Stimulated activated CD8-positive, alpha-beta memory T cell treated with anti-CD3 and anti-CD28 coated beads, Interleukin-2, amount 100 ng/mL, for 1 hour (primary cell): ENCODE data around the gene PCDHGB3.
"Not testable (repeated sequence)": the region's sequence is repeated elsewhere in the genome, so short reads cannot be mapped to it uniquely, and the experiment has no call there.

ENCODE experiments used
- DNase-seq, 2 donors: peaks; one replicate each; pipeline ENCODE4 v3.0.0-alpha.2; 2020; ENCODE audit warnings: low read depth in 2 of 2

PCDHGB3 gene

DNA sequence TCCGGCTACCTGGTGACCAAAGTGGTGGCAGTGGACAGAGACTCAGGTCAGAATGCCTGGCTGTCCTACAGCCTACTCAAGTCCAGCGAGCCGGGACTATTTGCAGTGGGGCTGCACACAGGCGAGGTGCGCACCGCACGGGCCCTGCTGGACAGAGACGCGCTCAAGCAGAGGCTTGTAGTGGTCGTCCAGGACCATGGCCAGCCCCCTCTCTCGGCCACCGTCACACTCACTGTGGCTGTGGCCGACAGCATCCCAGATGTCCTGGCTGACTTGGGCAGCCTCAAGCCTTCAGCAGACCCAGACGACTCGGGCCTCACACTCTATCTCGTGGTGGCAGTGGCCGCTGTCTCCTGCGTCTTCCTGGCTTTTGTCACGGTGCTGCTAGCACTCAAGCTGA lies 13.1 kb upstream of the PCDHGB3 start:
- DNase-seq: no peak

DNA sequence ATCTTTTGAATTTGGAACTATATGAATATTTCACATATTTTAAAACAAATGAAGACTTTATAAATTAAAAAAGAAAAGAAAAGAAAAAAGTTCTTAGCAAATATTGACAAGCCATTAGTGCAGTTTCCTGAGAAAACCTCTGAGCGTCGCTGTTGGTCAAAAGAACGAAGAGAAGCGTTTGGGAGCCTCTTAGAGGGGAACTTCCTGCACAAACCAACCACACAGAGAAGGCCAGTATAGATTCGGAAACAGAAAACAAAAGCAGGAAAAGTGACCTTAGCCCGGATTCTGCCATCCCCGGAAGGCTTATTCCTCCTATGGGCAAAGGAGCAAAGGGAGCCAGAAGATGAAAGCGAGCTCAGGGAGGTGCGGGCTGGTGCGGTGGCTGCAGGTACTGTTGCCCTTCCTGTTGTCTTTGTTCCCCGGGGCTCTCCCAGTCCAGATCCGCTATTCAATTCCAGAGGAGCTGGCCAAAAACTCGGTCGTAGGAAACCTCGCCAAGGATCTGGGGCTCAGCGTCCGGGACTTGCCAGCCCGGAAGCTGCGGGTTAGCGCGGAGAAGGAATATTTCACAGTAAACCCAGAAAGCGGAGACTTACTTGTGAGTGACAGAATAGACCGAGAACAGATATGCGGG lies 10.1 kb upstream of the PCDHGB3 start, which contains the start of gene PCDHGB2:
PCDHGB2 (plus strand) TSS at position 205 of the 637 bp plus-strand sequence; CDS start at position 347, 142 bp downstream.
- DNase-seq: no peak

DNA sequence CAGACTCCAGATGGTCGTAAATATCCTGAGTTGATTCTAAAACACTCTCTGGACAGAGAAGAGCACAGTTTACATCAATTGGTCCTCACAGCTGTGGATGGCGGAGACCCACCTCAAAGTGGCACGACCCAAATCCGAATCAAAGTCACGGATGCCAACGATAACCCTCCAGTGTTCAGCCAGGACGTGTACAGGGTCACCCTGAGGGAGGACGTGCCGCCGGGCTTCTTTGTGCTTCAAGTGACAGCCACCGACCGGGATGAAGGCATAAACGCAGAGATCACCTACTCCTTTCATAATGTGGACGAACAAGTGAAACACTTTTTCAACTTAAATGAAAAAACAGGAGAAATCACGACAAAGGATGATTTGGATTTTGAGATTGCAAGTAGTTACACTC lies 9.4 kb upstream of the PCDHGB3 start:
- DNase-seq: no peak

DNA sequence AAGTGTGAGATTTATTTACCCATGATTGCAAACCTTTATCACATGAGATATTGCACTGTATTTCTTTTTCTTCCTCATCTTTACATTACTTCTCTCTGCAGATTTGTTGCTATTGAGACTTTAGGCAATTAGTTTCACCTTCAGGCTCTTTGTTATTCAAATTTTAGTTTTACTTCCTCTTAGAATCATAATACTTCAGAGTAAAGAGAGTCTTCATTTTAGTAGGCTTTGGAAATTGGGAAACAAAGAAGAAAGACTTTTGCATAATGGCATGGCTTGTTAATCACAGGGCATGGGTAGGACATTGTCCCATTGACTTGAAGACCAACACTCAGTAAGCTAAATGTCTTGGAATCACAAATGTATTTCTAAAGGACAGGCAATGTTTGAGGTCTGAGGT lies 7.3 kb upstream of the PCDHGB3 start:
- no peak for DNase-seq

DNA sequence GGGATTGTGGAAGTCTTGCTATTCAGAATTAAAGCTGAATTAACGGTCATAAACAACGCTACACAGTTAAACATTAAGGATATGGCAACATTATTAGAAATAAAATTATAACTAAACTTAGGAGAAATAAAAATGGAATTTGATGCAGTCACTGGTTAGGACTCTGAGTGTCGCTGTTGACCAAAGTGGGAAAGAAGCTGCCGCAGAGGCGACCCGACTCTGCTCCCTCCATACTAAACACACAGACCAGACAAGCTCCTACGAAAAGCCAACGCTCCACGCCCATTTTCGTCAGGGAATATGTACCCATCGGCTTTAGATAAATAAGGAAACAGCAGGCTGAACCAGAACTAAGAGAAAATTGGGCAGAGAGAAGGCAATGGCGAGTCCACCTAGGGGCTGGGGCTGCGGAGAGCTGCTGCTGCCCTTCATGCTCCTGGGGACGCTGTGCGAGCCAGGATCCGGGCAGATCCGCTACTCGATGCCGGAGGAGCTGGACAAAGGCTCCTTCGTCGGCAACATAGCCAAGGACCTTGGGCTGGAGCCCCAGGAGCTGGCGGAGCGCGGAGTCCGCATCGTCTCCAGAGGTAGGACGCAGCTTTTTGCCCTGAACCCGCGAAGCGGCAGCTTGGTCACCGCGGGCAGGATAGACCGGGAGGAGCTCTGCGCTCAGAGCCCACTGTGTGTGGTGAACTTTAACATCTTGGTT lies 5.9 kb upstream of the PCDHGB3 start, which contains the start of gene PCDHGA5:
PCDHGA5 (plus strand) TSS at position 211 of the 709 bp plus-strand sequence; CDS start at position 380, 169 bp downstream.
- no peak for DNase-seq

DNA sequence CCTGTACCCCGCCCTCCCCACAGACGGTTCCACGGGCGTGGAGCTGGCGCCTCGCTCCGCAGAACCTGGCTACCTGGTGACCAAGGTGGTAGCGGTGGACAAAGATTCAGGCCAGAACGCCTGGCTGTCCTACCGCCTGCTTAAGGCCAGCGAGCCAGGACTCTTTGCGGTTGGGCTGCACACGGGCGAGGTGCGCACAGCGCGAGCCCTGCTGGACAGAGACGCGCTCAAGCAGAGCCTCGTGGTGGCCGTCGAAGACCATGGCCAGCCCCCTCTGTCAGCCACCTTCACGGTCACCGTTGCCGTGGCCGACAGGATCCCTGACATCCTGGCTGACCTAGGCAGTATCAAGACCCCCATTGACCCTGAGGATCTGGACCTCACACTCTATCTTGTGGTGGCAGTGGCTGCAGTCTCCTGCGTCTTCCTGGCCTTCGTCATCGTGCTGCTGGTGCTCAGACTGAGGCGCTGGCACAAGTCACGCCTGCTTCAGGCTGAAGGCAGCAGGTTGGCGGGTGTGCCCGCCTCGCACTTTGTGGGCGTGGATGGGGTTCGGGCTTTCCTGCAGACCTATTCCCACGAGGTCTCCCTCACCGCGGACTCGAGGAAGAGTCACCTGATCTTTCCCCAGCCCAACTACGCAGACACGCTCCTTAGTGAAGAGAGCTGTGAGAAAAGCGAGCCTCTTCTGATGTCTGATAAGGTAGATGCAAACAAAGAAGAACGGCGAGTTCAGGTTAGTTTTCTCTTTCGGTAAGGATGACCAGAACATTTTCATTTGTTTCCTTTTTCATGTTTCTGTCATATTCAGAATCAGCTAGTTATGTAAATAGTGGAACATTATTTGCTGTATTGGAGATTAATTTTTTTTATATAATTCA lies 3.8 kb upstream of the PCDHGB3 start:
- DNase-seq: no peak

DNA sequence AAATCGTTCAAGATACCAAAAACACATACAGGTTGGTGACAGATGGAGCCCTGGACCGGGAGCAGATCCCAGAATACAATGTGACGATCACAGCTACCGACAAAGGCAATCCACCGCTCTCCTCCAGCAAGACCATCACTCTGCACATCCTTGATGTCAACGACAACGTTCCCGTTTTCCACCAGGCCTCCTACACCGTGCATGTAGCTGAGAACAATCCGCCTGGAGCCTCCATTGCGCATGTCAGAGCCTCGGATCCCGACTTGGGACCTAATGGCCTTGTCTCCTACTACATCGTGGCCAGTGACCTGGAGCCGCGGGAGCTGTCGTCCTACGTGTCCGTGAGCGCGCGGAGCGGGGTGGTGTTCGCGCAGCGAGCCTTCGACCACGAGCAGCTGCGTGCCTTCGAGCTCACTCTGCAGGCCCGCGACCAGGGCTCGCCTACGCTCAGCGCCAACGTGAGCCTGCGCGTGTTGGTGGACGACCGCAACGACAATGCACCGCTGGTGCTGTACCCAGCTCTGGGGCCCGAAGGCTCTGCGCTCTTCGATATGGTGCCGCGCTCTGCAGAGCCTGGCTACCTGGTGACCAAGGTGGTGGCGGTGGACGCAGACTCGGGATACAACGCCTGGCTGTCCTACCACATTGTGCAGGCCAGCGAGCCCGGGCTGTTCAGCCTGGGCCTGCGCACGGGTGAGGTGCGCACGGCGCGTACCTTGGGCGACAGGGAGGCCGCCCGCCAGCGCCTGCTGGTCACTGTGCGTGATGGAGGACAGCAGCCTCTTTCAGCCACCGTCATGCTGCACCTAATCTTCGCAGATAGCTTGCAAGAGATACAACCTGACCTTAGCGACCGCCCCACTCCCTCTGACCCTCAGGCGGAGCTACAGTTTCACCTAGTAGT lies 1.8 kb downstream of the PCDHGB3 start:
- DNase-seq: no peak

DNA sequence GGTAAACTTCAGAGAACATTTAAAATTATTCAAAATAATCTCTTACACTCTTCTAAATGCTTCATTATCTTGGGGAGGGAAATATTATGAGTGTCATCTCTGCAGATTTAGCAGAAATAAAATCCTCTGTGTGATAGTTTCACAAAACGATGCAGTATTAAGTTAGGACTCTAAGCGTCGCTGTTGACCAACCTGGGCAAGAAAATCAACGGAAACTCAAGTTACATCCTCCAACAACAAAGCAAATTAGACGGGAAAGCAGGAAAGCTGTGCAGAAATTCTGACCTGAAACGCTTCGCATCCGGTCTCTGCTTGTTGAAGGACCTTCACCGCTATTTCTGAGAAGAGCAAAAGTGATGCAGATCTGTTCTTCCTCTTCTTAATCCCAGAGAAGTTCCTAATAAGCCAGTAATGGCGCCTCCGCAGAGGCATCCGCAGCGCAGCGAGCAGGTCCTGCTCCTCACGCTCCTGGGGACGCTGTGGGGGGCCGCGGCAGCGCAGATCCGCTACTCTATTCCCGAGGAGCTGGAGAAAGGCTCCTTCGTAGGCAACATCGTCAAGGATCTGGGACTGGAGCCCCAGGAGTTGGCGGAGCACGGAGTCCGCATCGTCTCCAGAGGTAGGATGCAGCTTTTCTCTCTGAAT lies 3.8 kb downstream of the PCDHGB3 start, which contains the start of gene PCDHGA6:
PCDHGA6 (plus strand) TSS at position 219 of the 645 bp plus-strand sequence; CDS start at position 412, 193 bp downstream.
- DNase-seq: no peak

DNA sequence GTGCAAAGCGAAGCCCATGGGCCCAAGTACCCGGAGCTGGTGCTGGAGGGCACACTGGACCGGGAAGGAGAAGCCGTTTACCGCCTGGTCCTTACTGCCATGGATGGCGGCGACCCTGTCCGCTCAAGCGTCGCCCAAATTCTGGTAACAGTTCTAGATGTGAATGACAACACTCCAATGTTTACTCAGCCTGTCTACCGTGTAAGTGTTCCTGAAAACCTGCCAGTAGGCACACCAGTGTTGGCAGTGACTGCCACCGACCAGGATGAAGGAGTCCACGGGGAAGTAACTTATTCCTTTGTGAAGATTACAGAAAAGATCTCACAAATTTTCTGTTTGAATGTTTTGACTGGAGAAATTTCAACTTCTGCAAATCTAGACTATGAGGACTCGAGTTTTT lies 4.6 kb downstream of the PCDHGB3 start:
- no peak for DNase-seq

DNA sequence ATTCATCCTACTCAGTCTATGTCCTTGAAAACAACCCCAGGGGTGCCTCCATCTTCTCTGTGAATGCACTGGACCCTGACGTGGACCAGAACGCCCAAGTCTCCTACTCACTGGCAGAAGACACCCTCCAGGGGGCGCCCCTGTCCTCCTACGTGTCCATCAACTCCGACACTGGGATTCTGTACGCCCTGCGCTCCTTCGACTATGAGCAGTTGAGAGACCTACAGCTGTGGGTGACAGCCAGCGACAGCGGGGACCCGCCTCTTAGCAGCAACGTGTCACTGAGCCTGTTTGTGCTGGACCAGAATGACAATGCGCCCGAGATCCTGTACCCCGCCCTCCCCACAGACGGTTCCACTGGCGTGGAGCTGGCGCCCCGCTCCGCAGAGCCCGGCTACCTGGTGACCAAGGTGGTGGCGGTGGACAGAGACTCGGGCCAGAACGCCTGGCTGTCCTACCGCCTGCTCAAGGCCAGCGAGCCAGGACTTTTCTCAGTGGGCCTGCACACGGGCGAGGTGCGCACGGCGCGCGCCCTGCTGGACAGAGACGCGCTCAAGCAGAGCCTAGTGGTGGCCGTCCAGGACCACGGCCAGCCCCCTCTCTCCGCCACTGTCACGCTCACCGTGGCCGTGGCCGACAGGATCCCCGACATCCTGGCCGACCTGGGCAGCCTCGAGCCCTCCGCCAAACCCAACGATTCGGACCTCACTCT lies 5.6 kb downstream of the PCDHGB3 start:
- DNase-seq: not testable (repeated sequence)

DNA sequence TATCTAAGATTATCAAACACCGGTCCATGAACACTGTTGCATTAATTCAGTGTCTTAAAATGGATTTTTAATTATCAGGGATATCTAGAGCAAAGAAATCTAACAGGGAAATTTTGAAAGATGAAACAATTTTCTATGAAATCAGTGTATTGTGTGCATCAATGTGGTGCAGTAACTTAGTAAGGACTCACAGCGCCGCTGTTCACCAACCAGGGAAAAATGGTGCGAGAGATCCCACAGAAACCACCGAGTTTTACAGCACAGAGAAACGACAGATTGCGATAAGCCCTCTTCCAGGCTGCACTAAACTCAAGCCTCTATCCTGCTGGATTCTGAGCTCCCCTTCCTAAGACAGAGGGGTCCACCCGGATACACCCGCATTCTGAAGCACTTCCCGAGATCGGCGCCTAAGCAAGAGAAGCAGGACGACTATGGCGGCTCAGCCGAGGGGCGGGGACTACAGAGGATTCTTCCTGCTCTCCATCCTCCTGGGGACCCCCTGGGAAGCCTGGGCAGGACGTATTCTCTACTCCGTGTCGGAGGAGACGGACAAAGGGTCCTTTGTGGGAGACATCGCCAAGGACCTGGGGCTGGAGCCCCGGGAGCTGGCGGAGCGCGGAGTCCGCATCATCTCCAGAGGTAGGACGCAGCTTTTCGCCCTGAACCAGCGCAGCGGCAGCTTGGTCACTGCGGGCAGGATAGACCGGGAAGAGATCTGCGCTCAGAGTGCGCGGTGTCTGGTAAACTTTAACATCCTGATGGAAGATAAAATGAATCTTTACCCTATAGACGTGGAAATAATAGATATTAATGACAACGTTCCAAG lies 12.6 kb downstream of the PCDHGB3 start, which contains the start of gene PCDHGA7:
PCDHGA7 (plus strand) TSS at position 274 of the 826 bp plus-strand sequence; CDS start at position 432, 158 bp downstream.
- DNase-seq: no peak

DNA sequence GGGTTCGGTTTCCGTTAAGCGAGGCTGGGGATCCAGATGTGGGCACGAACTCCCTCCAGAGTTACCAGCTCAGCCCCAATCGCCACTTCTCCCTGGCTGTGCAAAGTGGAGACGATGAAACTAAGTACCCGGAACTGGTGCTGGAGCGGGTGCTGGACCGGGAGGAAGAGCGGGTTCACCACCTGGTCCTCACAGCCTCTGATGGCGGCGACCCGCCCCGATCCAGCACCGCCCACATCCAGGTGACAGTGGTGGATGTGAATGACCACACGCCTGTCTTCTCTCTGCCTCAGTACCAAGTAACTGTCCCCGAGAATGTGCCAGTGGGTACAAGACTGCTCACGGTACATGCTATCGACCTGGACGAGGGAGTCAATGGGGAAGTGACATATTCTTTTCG lies 13.3 kb downstream of the PCDHGB3 start:
- DNase-seq: no peak

DNA sequence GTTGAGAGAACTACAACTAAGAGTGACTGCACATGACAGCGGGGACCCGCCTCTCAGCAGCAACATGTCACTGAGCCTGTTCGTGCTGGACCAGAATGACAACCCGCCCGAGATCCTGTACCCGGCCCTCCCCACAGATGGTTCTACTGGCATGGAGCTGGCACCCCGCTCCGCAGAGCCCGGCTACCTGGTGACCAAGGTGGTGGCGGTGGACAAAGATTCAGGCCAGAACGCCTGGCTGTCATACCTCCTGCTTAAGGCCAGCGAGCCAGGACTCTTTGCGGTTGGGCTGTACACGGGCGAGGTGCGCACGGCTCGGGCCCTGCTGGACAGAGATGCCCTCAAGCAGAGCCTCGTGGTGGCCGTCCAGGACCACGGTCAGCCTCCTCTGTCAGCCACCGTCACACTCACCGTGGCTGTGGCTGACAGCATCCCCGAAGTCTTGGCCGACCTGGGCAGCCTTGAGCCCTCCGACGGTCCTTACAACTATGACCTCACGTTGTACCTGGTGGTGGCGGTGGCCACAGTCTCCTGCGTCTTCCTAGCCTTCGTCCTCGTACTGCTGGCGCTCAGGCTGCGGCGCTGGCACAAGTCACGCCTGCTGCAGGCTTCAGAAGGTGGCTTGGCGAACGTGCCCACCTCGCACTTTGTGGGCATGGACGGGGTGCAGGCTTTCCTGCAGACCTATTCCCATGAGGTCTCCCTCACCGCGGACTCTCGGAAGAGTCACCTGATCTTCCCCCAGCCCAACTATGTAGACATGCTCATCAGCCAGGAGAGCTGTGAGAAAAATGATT lies 14.6 kb downstream of the PCDHGB3 start:
- DNase-seq: no peak

DNA sequence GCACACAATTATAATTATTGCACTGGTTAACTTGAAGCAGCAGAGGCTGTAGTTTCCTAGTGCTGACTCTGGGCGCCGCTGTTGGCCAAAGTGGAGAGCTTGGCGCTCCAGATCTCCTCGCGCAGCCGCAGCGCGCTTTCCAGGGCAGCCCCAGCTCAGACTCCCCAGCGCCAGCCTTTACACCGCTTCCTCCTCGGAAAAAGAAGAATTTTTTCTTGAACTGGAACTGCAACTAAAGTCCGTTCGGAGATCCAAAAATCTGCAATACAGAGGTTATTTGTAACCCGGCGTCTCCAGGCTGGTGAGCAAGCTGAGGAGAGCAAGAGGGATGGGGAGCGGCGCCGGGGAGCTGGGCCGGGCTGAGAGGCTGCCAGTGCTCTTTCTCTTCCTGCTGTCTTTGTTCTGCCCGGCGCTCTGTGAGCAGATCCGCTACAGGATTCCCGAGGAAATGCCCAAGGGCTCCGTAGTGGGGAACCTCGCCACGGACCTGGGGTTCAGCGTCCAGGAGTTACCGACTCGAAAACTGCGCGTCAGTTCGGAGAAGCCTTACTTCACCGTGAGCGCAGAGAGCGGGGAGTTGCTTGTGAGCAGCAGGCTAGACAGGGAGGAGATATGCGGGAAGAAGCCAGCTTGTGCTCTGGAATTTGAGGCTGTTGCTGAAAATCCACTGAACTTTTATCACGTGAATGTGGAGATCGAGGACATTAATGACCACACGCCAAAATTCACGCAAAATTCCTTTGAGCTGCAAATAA lies 17.7 kb downstream of the PCDHGB3 start, which contains the start of gene PCDHGB4:
PCDHGB4 (plus strand) TSS at position 142 of the 755 bp plus-strand sequence; CDS start at position 329, 187 bp downstream.
- DNase-seq: not testable (repeated sequence)

DNA sequence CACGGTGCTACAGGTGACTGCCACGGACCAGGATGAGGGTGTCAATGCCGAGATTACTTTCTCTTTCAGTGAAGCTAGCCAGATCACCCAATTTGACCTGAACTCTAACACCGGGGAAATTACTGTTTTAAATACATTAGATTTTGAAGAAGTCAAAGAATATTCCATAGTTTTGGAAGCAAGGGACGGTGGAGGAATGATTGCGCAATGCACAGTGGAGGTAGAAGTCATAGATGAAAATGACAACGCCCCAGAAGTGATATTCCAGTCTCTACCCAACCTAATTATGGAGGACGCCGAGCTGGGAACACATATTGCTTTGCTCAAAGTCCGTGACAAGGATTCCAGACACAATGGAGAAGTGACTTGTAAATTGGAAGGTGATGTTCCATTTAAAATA lies 18.6 kb downstream of the PCDHGB3 start:
- DNase-seq: no peak

DNA sequence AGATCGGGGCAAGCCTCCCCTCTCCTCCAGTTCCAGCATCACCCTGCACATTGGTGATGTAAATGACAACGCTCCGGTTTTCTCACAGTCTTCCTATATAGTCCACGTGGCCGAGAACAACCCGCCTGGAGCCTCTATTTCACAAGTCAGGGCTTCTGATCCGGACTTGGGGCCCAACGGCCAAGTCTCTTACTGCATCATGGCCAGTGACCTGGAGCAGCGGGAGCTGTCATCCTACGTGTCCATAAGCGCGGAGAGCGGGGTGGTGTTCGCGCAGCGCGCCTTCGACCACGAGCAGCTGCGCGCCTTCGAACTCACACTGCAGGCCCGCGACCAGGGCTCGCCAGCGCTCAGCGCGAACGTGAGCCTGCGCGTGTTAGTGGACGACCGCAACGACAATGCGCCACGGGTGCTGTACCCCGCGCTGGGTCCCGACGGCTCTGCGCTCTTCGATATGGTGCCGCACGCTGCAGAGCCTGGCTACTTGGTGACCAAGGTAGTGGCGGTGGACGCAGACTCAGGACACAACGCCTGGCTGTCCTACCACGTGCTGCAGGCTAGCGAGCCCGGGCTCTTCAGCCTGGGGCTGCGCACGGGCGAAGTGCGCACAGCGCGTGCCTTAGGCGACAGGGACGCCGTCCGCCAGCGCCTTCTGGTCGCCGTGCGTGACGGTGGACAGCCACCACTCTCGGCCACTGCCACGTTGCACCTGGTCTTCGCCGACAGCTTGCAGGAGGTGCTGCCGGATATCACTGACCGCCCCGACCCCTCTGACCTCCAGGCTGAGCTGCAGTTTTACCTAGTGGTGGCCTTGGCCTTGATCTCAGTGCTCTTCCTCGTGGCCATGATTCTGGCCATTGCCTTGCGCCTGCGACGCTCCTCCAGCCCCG lies 19.4 kb downstream of the PCDHGB3 start:
- DNase-seq: no peak
